ENCODE data around the gene RHOB.

DNA sequence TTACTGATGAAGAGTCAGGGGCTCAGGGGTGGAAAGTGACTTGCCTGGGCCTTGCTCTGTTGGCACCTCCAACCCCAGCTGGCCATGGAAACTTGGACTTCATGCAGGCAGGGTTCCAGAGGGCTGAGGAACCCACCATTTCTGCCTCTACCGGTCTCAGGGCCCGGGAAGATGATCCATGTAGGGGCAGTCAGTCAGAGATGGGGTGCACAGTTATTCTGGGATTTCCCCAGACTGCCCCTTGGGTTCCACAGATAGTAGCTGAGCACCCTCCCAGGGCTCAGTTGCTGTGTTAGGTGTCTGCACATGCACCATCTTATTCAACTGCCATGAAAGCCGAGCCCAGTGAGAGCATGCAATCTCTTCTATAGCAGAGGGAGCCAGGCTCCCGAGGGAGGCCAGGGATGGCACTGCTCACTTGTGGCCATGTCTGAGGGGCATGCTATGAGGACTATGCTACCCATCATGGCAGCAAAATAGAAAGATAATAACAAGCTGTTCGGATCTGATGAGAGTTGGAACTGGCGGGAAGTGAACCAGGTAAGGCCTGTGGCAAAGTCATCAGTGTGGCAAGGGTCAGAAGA lies 37.3 kb downstream of the RHOB start:
- TF ChIP-seq, protein P1, sequence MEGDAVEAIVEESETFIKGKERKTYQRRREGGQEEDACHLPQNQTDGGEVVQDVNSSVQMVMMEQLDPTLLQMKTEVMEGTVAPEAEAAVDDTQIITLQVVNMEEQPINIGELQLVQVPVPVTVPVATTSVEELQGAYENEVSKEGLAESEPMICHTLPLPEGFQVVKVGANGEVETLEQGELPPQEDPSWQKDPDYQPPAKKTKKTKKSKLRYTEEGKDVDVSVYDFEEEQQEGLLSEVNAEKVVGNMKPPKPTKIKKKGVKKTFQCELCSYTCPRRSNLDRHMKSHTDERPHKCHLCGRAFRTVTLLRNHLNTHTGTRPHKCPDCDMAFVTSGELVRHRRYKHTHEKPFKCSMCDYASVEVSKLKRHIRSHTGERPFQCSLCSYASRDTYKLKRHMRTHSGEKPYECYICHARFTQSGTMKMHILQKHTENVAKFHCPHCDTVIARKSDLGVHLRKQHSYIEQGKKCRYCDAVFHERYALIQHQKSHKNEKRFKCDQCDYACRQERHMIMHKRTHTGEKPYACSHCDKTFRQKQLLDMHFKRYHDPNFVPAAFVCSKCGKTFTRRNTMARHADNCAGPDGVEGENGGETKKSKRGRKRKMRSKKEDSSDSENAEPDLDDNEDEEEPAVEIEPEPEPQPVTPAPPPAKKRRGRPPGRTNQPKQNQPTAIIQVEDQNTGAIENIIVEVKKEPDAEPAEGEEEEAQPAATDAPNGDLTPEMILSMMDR (IDR thresholded peaks at IDR 0.05; ENCODE audit: low read depth, low read length, poor library complexity, severe bottlenecking), result no peak
- TF ChIP-seq EZH2phosphoT487 (IDR thresholded peaks at IDR 0.05; ENCODE audit: borderline replicate concordance, low read length), result no peak
